GM06990 (cell line): ENCODE results near the gene DNAJC16.

Experiments
- DNase-seq: peaks from one replicate; pipeline ENCODE4 v3.0.0-alpha.2; 2011; ENCODE audit not compliant: insufficient read length; ENCODE audit errors: extremely low read depth
- H3K27me3 ChIP-seq: replicated peaks from 2 replicates; pipeline ENCODE4 v1.6.0; 2011; ENCODE audit warnings: low read length; ENCODE audit not compliant: control insufficient read depth, insufficient read depth
- H3K36me3 ChIP-seq: 2 replicates; pipeline ENCODE4 v1.5.1; 2011; ENCODE audit warnings: low read length; ENCODE audit not compliant: control insufficient read depth, insufficient read depth
- H3K4me3 ChIP-seq: replicated peaks from 2 replicates; pipeline ENCODE4 v1.5.1; 2011; ENCODE audit warnings: low read depth, mild to moderate bottlenecking, control low read depth, low read length
- TF ChIP-seq, protein P1 (sequence below): IDR thresholded peaks from 2 replicates; pipeline ENCODE4 v1.5.1; 2011; ENCODE audit warnings: low read length, control low read depth, mild to moderate bottlenecking, inconsistent platforms; ENCODE audit not compliant: insufficient read depth, poor library complexity, severe bottlenecking

DNAJC16 gene

DNA sequence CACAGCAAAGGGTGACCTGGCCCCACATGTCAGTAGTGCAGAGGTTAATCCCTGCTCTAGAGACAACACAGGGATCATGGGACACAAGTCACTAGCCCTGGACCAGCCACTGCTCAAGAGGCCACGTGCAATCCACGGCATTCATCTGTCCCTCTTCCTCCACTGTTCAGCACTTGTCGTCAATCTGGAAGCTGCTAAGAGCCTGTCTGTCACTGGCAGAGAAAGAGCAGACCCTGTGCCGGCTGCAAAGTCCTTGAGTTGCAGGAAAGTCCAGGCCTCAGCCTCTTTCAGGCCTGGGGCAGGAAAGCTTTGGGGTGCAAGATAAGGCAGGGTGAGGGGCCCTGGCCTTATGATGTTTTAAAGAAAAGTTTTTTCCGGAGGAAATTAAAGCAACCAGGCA lies 34.1 kb upstream of the DNAJC16 start:
- no peak for DNase-seq
- Histone ChIP-seq H3K4me3 (no peak overlapping the region), H3K36me3 (peaks cover 5% of the 10 kb centered on the region), H3K27me3 (no peaks in the 10 kb centered on the region)
- TF ChIP-seq, protein P1, sequence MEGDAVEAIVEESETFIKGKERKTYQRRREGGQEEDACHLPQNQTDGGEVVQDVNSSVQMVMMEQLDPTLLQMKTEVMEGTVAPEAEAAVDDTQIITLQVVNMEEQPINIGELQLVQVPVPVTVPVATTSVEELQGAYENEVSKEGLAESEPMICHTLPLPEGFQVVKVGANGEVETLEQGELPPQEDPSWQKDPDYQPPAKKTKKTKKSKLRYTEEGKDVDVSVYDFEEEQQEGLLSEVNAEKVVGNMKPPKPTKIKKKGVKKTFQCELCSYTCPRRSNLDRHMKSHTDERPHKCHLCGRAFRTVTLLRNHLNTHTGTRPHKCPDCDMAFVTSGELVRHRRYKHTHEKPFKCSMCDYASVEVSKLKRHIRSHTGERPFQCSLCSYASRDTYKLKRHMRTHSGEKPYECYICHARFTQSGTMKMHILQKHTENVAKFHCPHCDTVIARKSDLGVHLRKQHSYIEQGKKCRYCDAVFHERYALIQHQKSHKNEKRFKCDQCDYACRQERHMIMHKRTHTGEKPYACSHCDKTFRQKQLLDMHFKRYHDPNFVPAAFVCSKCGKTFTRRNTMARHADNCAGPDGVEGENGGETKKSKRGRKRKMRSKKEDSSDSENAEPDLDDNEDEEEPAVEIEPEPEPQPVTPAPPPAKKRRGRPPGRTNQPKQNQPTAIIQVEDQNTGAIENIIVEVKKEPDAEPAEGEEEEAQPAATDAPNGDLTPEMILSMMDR = no peak

DNA sequence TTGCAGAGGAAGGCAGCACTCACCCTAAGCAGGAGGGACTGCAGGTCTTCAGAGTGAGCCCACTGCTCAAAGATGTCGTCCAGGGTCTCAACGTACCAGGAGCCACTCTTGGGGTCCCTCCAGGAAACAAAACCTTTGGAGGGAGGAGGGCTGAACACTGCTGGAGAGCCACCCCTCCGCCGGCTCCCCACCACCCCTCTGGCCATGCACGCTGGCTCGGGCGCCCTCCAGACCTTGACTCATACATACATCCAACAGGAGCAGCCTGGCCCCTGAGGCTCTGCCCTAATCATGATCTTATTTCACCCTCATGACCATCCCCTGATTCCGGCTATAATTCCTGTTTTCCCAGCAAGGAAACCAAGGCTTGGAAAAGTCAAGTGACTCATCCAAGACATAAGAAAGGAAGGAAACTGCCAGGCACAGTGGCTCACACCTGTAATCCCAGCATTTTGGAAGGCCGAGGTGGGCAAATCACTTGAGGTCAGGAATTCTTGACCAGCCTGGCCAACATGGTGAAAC lies 32.7 kb upstream of the DNAJC16 start:
- DNase-seq = no peak
- Histone ChIP-seq H3K4me3 (no peak overlapping the region), H3K27me3 (no peaks in the 10 kb centered on the region), H3K36me3 (peaks cover 5% of the 10 kb centered on the region)
- TF ChIP-seq, protein P1 = no peak

DNA sequence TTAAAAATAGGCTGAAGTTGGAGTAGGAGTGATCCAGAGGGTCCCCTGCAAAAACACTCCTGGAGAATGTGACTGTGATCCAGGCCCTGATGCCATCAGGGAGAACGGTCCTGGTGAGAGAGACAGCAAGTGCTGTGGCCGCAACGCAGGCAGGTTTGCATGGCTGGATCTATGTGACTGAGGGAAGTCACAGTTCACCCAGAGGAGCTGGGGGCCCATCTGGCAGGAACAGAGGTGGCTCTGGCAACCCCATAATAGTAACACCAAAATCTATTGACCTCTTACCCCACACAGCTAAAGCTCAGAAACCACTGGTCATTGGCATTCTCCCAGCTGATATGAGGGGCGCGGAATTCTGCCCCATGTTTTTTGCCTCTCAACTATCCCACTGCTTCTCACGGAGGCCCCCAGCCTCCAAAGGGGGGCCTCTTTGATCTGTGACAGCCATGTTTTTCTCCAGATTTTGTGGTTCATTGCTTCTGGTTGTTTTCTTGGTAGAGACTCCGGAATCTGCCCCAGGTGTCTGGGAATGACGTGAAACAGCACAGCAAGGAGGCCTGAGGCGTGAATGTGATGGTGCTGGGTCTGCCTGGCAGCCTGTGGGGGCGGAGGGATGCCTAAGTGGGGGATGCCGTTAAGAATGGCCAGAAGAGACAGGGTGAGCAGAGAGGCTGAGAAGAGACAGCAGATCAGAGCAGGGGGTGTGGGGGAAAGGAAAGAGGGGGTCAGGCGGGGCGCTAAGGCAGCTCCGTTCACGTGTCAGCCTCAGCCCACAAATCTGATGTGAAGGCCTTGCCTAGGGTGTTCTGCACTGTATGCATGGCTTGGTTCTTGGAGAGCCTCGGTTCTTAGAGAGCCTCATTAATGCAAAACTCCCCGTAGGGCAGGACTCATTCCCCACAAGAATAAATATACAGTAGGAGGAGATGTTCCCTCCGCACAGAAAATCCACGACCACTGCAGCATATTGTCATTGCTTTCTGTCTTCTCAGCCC lies 26.2 kb upstream of the DNAJC16 start:
- H3K27me3 ChIP-seq = no peaks in the 10 kb centered on the region
- H3K4me3 ChIP-seq = no peak overlapping the region
- no peak for DNase-seq
- TF ChIP-seq, protein P1 = no peak
- H3K36me3 ChIP-seq = peaks cover 3% of the 10 kb centered on the region; the same call in 1 of the 2 replicates

DNA sequence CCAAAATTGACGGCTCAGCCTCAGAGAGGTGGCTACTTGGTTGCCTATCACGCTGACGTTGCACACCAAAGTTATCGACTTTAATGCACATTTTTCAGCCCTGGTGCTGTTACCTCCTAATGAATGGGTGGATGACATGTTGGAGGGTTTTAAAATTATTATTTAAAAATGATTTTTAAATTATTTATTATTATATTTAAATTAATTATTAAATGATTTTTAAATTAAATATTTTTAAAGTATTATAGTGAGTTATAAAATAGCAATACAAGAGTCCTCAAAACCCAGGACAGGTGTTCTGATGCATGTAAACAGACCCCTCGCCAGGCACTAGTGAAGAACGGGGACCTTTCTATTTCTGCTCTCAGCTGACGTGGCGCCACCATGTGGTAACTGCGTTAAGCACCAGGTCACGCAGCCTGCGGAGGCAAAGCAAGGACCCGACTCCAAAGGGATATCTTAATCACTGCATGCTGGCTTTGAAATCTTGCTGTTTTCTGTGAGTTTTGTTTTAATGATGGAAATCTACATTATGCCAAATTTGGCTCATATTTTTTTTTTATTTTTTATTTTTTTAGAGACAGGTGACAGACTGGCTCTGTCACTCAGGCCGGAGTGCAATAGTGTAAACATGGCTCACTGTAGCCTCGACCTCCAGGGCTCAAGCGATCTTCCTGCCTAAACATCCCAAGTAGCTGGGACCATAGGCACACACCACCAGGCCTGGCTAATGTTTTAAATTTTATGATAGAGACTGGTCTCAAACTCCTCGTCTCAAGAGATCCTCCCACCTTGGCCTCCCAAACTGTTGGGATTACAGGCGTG lies 25.2 kb upstream of the DNAJC16 start:
- TF ChIP-seq, protein P1 = peak; percentile 89
- no peak for DNase-seq
- no peak overlapping the region for H3K4me3 ChIP-seq
- H3K27me3 ChIP-seq = no peaks in the 10 kb centered on the region
- H3K36me3 ChIP-seq = peaks cover 7% of the 10 kb centered on the region; the same call in 1 of the 2 replicates

DNA sequence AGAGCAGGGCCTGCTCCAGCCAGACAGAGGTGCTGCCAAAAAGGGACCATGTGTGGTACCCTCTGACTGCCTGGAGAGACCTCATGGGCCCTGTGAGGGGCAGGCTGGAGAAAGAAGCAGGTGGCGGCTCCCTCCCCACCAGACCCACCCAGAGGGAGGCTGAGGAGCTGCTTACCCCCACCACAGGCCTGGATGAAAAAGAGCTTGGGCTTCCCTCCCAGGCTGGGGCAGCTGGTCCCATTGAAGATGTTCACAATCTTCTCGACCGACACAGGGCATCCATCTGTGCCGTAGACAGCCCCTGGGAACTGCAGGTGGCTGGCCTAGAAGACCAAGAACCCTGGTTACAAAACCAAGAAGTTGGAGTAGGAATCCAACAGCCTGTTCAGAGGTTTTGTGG lies 22.2 kb upstream of the DNAJC16 start:
- TF ChIP-seq, protein P1 = no peak
- H3K4me3 ChIP-seq = no peak overlapping the region
- peaks cover 7% of the 10 kb centered on the region; the same call in 1 of the 2 replicates for H3K36me3 ChIP-seq
- DNase-seq = no peak
- no peaks in the 10 kb centered on the region for H3K27me3 ChIP-seq
